ENCODE results near the gene JTB.
"Not testable (repeated sequence)": the region's sequence is repeated elsewhere in the genome, so short reads cannot be mapped to it uniquely, and the experiment has no call there.

JTB gene

DNA sequence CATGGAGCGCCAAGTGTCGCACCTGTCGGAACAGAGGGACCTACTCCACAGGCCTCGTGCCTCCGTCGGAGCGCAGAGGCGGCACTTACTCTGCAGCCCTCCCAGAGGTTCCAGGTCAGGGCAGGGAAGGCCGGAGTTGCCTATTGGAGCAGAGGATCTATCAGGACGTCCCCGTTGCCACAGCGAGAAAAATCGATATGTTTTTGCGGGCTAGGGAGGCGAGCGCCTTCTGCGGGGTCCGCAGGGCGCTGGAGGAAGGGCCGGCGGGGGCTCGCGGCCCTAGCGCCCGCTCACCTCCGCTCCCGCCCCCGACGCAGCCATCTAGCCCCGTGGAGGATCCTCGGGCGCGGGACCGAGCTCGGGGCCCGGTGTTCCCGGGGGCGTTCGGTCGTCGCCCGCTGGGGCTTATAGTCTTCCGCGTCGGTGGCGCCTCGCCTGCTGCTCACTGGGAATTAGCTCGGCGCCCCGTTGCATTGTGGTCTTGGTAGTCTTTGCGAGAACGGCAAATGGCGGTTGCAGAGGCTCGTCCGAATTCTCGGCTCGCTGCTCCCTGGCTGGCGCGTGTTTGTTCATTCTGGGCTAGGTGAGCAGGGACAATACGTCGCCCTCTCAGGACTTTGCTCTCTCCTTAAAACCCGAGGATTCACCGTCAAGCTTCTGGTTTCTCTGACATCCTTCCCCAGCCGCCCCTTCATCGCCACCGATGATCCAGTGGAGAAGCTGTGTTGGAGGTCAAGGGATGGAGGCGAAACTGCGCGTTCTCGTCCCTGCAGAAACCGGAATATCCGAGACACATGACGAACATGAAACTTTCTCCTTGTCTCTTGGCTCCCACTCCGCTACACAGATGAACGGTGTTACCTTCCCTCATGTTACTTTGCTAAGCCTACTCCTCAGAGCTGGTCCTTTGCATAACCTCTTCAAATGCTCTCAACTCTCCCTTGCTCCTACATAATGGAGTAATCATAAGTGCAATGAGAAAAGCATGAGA lies at the start of gene JTB:
TSS of gene JTB (minus strand) at position 425 of the 991 bp plus-strand sequence. CDS start at position 3, 422 bp downstream.
- peak; percentile 69 to 75 (median 75) for DNase-seq (ENCODE audit: low read depth in 3 of 3)

DNA sequence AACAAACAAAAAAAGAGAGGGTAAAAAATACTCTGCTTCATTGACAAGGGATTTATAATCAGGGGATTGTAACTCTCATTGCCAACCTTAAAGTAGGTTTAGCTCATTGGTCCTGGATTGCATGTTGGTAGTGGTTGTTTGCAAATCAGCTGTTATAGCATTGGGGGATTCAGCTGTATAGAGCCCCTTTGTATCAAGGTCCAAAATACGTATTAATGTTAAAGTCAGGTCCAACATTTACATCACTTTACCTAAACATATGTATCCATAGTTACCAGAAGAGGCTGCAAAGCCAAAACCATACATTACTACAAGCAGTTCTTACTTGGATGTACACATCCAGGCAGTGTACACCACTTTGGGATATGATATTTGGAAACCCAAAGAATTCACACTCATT lies 42.5 kb upstream of the JTB start:
- DNase-seq (ENCODE audit: low read depth in 3 of 3), result no peak

DNA sequence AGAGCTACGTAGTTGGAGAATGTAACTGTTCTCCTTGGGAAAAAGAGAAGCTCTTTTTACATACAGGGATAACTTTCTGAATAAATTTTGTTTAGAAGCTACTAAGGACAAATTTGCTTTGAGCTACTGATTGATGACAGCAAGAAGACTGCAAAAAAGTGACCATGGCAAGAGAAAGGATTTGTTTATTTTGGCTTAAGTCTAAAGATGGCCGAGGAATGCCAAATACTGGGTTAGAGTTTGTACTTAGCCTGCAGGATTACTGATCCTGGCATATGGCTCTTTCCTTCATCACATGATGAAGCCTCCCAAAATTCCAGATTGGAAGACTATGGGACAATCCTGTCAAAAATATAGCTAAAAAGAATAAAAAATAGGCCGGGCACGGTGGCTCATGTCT lies 41.8 kb upstream of the JTB start:
- no peak for DNase-seq (ENCODE audit: low read depth in 3 of 3)

DNA sequence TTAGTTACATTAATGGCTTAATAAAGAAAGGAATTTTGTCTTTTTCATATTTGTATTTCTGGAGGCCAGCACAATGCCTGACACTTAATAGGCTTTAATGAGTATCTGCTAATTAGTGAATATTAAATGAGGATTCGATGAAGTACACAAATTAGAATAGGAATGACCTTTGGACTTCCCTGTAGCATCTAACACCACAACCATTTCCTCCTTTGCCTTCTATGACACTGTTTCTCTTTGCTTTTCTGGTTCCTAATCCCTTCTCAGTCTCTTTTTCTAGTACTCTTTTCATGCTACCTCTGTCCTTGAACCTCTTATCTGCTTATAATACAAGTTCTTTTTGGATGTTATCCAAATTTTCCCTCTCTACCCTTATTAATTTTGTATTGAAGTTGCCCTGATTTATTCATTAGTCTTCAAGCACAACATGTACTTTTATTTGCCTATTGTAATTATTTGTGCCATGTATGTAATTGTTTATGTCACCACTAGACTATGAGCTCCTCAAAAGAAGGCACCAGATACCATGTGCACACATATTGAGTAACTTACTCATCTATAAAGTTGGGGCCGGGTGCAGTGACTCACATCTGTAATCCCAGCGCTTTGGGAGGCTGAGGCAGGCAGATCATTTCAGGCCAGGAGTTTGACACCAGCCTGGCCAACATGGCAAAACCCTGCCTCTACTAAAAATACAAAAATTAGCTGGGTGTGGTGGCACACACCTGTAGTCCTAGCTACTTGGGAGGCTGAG lies 36.9 kb upstream of the JTB start:
- no peak for DNase-seq (ENCODE audit: low read depth in 3 of 3)

DNA sequence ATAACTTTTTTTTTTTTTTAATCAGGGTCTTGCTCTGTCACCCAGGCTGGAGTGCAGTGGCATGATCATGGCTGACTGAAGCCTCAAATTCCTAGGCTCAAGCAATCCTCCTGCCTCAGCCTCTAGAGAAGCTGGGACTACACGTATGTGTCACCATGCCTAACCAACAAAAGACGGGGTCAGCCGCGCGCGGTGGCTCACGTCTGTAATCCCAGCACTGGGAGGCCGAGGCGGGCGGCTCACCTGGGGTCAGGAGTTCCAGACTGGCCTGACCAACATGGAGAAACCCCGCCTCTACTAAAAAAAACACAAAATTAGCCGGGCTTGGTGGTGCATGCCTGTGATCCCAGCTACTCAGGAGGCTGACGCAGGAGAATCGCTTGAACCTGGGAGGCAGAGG lies 35.1 kb upstream of the JTB start:
- not testable (repeated sequence) for DNase-seq (ENCODE audit: low read depth in 3 of 3)

DNA sequence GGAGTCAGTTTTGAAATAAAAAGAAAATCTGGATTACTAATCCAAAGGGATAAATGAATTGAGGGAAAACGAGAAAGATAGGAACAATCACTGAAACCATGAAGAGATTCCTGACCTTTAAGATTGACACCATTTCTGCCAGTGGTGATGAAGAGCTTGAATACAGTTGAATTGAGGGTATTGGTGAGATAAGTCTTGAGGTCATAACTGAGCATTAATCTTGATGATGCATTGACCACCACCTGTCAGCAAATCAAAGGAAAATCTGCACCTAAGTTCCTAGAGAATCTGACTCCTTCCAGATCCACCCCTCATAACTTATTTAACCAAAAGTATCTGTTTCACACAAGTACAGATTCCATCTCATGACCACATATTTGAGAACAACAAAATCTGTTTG lies 34.7 kb upstream of the JTB start:
- DNase-seq (ENCODE audit: low read depth in 3 of 3), result no peak

DNA sequence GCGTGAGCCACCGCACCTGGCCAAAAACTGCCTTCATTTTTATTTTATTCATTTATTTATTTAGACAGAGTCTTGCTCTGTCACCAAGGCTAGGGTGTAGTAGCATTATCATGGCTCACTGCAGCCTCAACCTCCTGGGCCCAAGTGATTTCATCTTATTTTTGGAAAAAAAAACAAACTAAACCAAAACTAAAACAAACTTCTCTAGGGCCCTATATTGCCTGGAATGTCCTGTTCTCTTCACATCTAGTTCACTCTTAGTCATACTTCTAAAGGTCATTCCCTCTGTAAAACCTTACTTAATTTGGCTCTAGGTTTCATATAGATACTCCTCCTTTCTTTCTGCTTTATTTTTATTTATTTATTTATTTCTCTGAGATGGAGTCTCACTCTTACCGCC lies 28.7 kb upstream of the JTB start:
- DNase-seq (ENCODE audit: low read depth in 3 of 3), result no peak

DNA sequence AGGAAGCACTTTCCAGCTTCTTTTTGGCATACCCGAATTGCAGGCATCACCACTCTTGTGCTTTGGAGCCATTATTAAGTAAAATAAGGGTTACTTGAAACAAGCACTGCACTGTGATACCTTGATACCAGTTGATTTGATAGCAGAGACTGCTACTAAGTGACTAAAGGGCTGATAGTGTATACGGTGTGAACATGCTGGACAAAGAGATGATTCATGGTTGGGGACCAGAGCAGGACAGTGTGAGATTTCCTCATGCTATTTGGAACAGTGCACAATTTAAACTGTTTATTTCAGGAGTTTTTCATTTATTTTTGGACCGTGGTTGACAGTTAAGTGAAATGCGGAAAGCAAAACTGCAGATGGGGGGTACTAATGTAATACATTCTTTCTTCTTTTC lies 22.9 kb upstream of the JTB start:
- DNase-seq (ENCODE audit: low read depth in 3 of 3), result no peak

DNA sequence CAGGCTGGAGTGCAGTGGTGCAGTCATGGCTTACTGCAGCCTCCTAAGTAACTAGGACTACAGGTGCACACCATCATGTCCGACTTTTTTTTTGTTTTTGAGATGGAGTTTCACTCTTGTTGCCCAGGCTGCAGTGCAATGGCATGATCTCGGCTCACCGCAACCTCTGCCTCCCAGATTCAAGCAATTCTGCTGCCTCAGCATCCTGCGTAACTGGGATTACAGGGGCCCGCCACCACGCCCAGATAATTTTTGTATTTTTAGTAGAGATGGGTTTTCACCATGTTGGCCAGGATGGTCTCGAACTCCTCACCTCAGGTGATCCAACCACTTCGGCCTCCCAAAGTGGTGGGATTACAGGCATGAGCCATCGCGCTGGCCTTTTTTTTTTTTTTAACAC lies 19.4 kb upstream of the JTB start:
- DNase-seq (ENCODE audit: low read depth in 3 of 3), result not testable (repeated sequence)

DNA sequence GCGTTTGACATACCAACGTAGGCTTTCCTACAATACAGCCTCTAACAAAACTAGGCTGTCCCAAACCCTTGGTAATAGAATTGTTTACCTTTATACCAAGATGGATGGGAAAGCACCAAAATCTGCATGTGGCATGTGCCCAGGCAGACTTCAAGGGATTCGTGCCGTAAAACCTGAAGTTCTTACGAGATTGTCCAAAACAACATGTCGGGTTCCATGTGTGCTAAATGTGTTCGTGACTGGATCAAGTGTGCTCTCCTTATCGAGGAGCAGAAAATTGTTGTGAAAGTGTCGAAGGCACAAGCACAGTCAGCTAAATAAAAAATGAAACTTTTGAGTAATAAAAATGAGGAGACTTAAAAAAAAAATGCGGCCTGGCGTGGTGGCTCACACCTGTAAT lies 18.2 kb upstream of the JTB start:
- no peak for DNase-seq (ENCODE audit: low read depth in 3 of 3)

DNA sequence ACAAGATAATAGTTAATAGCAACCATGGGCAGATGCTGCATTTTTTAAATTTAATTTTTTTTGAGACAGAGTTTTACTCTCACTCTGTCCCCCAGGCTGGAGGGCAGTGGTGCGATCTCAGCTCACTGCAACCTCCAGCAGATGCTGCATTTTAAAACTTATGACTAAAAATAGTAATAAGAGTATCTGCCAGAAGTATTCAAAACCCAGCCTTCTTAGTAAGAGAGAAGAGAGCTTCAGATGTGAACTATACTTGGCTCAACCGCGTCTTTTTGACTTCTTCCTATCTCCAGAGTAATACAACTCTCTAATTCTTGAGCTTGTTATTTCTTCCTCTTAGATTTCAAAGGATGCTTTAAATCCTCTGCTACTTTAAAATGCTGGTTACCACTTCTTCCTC lies 17.7 kb upstream of the JTB start:
- DNase-seq (ENCODE audit: low read depth in 3 of 3), result no peak

DNA sequence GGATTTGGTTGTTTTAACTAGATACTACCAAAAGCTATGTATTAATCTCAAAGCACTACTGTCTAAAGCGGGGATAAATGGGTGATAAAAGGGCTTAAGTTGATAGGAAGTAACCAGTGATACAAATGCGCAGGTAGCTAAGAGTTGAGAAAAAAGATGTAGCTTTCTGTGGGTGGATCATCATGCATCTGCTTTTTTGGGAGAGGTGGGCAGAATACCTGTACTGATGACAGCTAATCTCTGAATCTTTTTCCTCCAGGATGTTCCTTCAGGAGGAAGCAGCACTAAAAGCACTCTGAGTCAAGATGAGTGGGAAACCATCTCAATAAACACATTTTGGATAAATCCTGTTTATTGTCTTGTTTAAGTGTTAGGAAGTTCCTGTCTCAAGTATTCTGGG lies 14.3 kb upstream of the JTB start:
- no peak for DNase-seq (ENCODE audit: low read depth in 3 of 3)

DNA sequence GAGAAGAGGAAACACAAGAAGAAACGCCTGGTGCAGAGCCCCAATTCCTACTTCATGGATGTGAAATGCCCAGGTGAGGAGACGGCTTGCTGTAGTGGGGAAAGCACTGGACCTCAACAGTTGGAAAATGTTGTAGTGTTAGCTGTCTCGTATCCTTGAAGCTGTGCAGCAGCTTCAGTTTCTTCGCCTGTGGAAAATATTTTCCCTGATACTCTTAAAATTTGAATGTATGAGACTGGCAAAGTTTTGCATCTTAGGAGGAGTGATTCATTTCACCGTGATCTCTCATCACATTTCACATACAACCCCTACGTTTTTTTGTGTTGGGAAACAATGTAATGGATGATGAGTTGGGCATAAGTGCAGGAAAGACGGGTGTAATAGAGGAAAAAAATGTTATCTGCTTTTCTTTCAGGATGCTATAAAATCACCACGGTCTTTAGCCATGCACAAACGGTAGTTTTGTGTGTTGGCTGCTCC lies 13.7 kb upstream of the JTB start:
- no peak for DNase-seq (ENCODE audit: low read depth in 3 of 3)

DNA sequence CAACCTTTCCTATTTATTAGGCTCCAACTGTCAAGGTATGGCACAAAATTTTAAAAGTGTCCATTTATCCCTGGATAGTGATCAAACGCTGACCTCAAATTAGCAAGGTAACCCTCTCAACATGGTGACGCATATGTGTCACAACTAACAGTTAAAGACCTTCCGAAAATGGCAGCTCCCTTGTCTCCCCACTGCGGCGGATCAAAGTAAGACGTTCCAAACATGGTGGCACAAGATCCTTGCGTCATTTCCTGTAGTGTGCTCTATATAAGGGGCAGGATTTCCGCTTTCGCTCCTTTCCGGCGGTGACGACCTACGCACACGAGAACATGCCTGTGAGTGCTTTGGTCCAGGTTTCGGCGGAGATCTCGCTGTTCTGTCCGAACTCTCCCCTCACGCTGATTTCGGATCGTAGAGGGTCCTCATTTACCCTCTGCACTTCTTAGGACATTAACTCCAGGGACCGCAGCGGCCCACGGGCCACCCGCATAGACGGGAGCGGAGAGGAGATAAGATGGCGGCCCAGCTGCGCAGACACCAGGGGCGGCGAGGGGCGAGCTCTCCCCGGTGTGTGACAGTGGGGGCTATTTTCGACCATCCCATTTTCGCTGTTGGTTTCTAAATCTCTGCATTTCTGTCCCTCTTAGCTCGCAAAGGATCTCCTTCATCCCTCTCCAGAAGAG lies 13.1 kb upstream of the JTB start, which contains the start of gene RPS27:
TSS of gene RPS27 (plus strand) at position 295 of the 683 bp plus-strand sequence. CDS start at position 330, 35 bp downstream.
- DNase-seq (ENCODE audit: low read depth in 3 of 3), result peak; percentile 67 to 85 (median 72)

DNA sequence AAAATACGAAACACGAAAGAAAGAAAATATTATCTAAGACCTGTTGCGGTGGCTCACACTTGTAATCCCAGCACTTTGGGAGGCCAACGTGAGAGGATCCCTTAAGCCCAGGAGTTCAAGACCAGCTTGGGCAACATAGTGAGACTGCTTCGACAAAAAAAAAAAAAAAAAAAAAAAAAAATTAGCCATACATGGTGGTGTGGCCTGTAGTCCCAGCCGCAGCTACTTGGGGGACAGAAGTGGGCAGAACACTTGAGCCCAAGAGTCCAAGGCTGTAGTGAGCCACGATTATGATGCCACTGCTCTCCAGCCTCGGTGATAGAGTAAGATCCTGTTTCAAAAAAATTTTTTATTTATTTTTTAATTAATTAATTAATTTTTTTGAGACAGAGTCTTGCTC lies 10.1 kb upstream of the JTB start:
- DNase-seq (ENCODE audit: low read depth in 3 of 3), result no peak

DNA sequence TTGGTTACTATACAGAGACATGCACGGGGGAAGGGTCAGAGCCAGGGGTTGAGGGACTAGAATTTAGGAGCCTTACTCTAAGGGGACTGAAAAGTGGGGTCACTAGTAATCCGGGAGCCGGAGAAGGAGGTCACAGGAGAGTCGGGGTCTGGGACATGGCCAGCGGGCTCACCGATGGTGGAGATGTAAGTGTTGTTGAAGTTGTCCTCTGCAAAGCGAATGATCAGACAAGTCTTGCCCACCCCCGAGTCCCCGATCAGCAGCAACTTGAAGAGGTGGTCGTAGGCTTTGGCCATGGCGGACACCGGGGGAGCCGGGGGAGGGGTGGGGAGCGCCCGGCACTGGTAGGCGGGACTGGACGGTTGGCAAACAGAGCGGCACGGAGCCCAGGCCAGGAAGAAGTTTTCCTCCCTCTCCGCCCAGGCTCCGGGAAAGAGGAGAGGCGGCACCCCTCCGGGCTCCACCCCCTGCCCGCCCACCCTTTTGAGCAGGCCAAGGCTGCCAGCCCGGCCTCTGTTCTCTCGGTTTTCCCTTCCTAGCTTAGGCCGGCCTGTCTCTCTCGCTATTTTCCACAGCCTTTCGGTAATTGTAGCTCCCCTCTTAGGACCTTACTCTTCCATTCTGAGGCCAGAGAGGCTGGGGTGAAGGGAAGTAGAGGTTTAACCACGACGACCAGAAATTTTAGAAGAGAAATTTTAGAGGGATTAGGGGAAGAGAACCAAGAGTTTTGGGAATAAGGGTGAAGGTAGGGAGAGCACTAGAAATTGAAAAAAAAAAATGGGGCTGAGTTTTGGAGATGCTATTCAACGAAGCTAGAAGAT lies 8.7 kb upstream of the JTB start, which contains the start of gene RAB13:
TSS of gene RAB13 (minus strand) at position 399 of the 821 bp plus-strand sequence. CDS start at position 296, 103 bp downstream.
- DNase-seq (ENCODE audit: low read depth in 3 of 3), result no peak

DNA sequence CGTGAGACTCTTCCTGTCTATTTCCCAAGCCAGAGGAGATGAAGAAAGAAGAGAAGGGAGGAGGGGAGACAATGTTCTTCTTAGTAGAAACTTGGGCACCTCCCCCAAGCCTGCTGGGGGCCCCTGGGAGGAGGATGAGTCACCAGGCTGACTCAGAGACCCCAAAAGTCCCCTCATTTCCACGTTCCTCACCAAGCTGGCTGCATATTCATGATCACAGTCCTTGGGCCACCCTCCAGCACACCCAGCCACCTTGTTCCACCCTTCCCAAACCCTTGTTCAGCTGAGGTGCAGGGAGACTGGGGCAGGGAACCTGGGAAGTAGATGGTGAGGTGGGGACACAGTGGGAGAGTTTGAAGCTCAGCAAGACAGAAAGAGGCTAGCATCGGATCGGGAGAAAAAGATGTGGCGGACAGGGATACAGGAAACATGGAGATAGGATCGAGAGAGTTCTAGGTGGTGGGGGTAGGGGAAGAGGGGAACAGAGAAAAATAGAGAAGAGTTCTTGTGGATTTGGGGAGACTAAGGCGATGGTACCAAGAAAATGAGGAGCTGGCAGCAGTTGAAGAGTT lies 8.0 kb upstream of the JTB start:
- DNase-seq (ENCODE audit: low read depth in 3 of 3), result no peak

DNA sequence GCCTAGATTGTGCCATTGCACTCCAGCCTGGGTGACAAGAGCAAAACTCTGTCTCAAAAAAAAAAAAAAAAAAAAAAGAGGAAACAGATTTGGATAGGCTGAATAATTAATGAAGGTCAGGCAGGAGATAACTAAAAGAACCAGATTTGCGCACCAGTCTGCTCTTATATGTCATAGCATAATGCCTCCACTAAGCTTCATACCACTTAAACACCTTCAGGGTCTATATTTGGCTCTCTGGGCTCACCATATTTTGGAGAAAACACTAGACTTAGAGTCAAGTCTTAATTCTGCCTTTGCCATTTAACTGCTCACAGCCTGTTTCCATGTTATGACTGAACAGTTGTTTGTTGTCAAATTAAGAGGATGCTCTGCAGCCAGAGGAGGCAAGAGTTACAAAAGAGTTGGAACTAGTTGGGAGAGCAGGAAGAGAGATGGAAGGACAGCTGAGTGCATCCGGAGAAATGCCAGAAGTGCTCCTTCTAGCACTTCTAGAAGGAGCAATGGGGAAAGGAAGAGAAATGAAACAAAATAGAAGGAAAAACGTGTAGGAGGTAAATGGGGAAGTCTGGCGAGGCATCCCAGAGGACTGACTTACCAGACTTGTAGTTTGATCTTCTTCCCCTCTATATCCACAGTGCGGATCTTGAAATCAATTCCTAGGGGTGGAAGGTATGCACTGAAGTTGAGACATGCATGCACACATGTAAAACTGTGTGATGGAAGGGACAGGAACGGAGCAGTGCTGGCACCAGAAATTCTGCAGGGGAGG lies 6.8 kb upstream of the JTB start:
- no peak for DNase-seq (ENCODE audit: low read depth in 3 of 3)

DNA sequence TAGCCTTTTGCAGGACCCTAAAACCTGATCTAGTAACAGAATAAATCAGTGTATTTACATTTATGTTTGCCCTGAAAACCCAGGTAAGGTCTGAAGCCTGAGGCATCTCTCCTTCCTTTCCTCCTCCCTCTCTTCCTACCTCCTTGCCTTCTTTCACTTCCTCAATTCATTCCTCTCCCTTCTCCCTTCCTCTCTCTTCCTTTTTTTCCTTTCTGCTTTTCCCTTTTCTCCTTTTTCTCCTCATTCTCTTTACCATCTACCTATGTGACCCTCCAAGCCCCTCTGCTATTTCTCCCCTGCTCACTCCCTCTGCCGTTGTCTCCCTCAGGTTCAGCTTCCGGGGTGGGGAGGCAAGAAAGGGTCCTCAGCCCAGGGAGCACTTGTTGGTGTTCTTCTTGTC lies 4.3 kb upstream of the JTB start:
- not testable (repeated sequence) for DNase-seq (ENCODE audit: low read depth in 3 of 3)

DNA sequence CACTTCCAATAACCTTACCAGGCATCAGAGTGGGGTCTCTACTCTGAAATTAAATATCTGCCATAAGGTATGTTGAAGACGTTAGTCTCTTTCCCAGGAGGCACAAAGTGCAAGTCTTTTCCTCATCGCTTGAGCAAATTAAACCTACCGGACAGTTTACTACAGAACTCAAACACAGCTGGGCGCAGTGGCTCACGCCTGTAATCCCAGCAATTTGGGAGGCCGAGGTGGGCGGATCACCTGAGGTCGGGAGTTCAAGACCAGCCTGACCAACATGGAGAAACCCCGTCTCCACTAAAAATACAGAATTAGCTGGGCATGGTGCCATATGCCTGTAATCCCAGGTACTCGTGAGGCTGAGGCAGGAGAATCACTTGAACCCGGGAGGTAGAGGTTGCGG lies 1.6 kb upstream of the JTB start:
- DNase-seq (ENCODE audit: low read depth in 3 of 3), result not testable (repeated sequence)
